Nephron (organoid): ENCODE results near the gene ADGRF3.

Experiments used
- H3K27ac Mint-ChIP-seq, 3 experiments: 2 replicates each; pipeline ENCODE4 v1.8.0; 2020; ENCODE audit warnings: mixed read lengths in 3 of 3, mild to moderate bottlenecking in 2 of 3, moderate library complexity in 1 of 3
- H3K27me3 Mint-ChIP-seq: 2 replicates; pipeline ENCODE4 v1.8.0; 2021; ENCODE audit warnings: low read depth, mild to moderate bottlenecking, moderate library complexity, mixed read lengths
- H3K36me3 Mint-ChIP-seq: 2 replicates; pipeline ENCODE4 v1.8.0; 2020; ENCODE audit warnings: low read depth, mixed read lengths
- H3K4me1 Mint-ChIP-seq: 2 replicates; pipeline ENCODE4 v1.8.0; 2020; ENCODE audit warnings: mixed read lengths
- H3K4me3 Mint-ChIP-seq, 3 experiments: 2 replicates each; pipeline ENCODE4 v1.8.0; 2020; ENCODE audit warnings: mild to moderate bottlenecking in 3 of 3, mixed read lengths in 3 of 3, moderate library complexity in 2 of 3
- H3K9me3 Mint-ChIP-seq: 2 replicates; pipeline ENCODE4 v1.8.0; 2020; ENCODE audit warnings: mixed read lengths
- CTCF ChIP-seq, 3 experiments: fragments of 200-600 bp; sonication (generic); IDR thresholded peaks; one replicate each; pipeline ENCODE4 v1.5.0; 2021; ENCODE audit warnings: antibody characterized with exemption in 3 of 3; ENCODE audit not compliant: unreplicated experiment in 3 of 3

The ADGRF3 gene

GRCh38 chr2:26290001-26290400 lies 56.6 kb downstream of the ADGRF3 start:
- peaks cover 20% of the 10 kb centered on the region for H3K36me3 Mint-ChIP-seq
- no peaks in the 10 kb centered on the region for H3K4me1 Mint-ChIP-seq
- no peak overlapping the region for H3K4me3 Mint-ChIP-seq
- TF ChIP-seq CTCF (IDR thresholded peaks at IDR 0.05; ENCODE audit: unreplicated experiment in 3 of 3): no peak
- H3K9me3 Mint-ChIP-seq: no peaks in the 10 kb centered on the region
- no peak overlapping the region for H3K27ac Mint-ChIP-seq
- H3K27me3 Mint-ChIP-seq: no peaks in the 10 kb centered on the region

DNA sequence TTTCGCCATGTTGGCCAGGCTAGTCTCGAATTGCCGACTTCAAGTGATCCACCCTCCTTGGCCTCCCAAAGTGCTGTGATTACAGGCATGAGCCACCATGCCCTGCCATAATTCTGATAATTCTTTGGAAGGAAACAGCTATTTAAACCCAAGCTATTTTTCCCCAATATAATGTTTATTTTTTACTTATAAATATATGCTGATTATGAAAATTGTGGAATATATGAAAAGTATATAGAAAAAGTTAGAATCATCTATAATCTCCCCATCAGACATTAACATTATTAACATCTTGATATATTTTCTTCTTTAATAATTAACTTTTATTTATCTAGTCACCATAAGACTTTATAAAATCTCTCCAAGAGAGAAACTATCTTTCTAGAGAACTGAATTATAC lies 60.7 kb downstream of the ADGRF3 start:
- Mint-ChIP-seq H3K36me3 (peaks cover 51% of the 10 kb centered on the region), H3K27ac (no peak overlapping the region), H3K4me3 (no peak overlapping the region), H3K9me3 (no peaks in the 10 kb centered on the region), H3K27me3 (no peaks in the 10 kb centered on the region), H3K4me1 (peaks cover 4% of the 10 kb centered on the region)
- no peak for TF ChIP-seq CTCF (IDR thresholded peaks at IDR 0.05; ENCODE audit: unreplicated experiment in 3 of 3)

DNA sequence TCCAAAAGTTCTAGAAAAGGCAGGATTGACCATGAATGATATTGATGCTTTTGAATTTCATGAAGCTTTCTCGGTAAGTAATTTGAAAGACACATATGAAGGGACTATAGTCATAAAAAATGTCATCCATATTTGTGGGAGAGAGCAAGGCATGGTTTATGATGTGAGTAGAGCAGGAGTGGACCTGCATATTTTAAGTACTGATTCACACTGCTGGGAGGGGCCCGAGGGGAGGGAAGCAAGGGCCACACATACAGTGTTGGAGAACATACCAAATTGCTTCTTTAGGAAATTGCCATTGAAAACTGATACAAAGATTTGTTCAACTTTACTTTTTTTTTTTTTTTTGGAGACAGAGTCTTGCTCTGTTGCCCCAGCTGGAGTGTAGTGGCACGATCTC lies 62.5 kb downstream of the ADGRF3 start:
- Mint-ChIP-seq H3K27ac (no peak overlapping the region), H3K36me3 (peaks cover 68% of the 10 kb centered on the region), H3K4me3 (no peak overlapping the region), H3K4me1 (peaks cover 16% of the 10 kb centered on the region), H3K9me3 (no peaks in the 10 kb centered on the region), H3K27me3 (no peaks in the 10 kb centered on the region)
- no peak for TF ChIP-seq CTCF (IDR thresholded peaks at IDR 0.05; ENCODE audit: unreplicated experiment in 3 of 3)

DNA sequence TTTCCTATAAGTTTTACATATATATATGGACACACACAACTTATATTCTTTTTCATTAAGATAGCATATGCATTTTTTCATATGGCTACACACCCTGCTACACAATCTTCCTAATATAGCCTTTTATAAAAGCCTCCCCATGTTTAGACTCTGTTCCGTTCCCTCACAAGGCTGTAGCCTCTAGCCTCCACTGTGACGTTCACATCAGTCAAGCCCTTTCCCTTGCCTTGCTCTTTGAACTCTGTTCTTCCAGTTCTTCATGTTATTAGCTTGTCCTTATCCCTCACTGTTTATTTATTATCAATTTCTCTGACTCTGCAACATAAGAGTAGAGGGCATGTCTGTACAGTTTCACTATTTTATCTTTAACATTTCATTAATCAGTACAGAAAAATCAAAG lies 63.0 kb downstream of the ADGRF3 start:
- TF ChIP-seq CTCF (IDR thresholded peaks at IDR 0.05; ENCODE audit: unreplicated experiment in 3 of 3): no peak
- no peak overlapping the region for H3K4me3 Mint-ChIP-seq
- peaks cover 73% of the 10 kb centered on the region for H3K36me3 Mint-ChIP-seq
- H3K27me3 Mint-ChIP-seq: no peaks in the 10 kb centered on the region
- no peak overlapping the region for H3K27ac Mint-ChIP-seq
- H3K9me3 Mint-ChIP-seq: no peaks in the 10 kb centered on the region
- peaks cover 16% of the 10 kb centered on the region for H3K4me1 Mint-ChIP-seq

- no peaks in the 10 kb centered on the region for H3K9me3 Mint-ChIP-seq
- no peak for TF ChIP-seq CTCF (IDR thresholded peaks at IDR 0.05; ENCODE audit: unreplicated experiment in 3 of 3)
- H3K36me3 Mint-ChIP-seq: peaks cover 70% of the 10 kb centered on the region
- H3K27me3 Mint-ChIP-seq: no peaks in the 10 kb centered on the region
- no peak overlapping the region for H3K27ac Mint-ChIP-seq
- peaks cover 16% of the 10 kb centered on the region for H3K4me1 Mint-ChIP-seq
- no peak overlapping the region for H3K4me3 Mint-ChIP-seq
Observed at GRCh38 chr2:26281226-26281625, 65.4 kb downstream of the ADGRF3 start.

DNA sequence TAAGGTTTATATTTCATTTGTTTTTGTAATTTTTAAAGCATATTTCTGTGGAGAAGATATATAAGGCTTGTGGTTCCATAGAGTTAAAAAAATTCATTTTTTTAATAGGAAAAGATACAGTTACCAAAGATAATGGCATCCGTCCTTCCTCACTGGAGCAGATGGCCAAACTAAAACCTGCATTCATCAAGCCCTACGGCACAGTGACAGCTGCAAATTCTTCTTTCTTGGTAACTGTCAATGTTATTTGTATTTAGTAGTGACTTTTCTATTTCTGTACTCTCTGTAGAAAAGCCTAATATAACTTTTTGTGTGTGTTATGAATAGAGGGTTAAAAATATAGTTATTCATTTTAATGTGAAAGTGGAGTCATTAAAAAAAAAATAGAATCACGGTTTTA lies 66.7 kb downstream of the ADGRF3 start:
- H3K27me3 Mint-ChIP-seq: no peaks in the 10 kb centered on the region
- peaks cover 16% of the 10 kb centered on the region for H3K4me1 Mint-ChIP-seq
- peak overlapping the region; percentile 53 to 84 (median 67) for H3K27ac Mint-ChIP-seq
- TF ChIP-seq CTCF (IDR thresholded peaks at IDR 0.05; ENCODE audit: unreplicated experiment in 3 of 3): no peak
- H3K9me3 Mint-ChIP-seq: no peaks in the 10 kb centered on the region
- no peak overlapping the region for H3K4me3 Mint-ChIP-seq
- peaks cover 63% of the 10 kb centered on the region for H3K36me3 Mint-ChIP-seq
